LNCaP clone FGC (cell line): Measurements from ENCODE around the gene GMEB2.

Experiments
- DNase-seq: peaks from one replicate; pipeline ENCODE4 v3.0.0-alpha.2; 2011; ENCODE audit warnings: low read depth
- H3K4me3 ChIP-seq: 2 replicates; pipeline ENCODE4 v1.5.1; 2011; ENCODE audit warnings: mild to moderate bottlenecking, low read depth, low read length, control low read depth
- TF ChIP-seq, protein P1 (sequence below): IDR thresholded peaks from 2 replicates; pipeline ENCODE4 v1.5.1; 2012; ENCODE audit warnings: mild to moderate bottlenecking; ENCODE audit not compliant: control insufficient read depth, insufficient read depth; ENCODE audit errors: extremely low read depth

Gene GMEB2

GRCh38 chr20:63542696-63543095, 84.2 kb downstream of the GMEB2 start:
- DNase-seq = no peak
- TF ChIP-seq, protein P1, sequence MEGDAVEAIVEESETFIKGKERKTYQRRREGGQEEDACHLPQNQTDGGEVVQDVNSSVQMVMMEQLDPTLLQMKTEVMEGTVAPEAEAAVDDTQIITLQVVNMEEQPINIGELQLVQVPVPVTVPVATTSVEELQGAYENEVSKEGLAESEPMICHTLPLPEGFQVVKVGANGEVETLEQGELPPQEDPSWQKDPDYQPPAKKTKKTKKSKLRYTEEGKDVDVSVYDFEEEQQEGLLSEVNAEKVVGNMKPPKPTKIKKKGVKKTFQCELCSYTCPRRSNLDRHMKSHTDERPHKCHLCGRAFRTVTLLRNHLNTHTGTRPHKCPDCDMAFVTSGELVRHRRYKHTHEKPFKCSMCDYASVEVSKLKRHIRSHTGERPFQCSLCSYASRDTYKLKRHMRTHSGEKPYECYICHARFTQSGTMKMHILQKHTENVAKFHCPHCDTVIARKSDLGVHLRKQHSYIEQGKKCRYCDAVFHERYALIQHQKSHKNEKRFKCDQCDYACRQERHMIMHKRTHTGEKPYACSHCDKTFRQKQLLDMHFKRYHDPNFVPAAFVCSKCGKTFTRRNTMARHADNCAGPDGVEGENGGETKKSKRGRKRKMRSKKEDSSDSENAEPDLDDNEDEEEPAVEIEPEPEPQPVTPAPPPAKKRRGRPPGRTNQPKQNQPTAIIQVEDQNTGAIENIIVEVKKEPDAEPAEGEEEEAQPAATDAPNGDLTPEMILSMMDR = no peak

DNA sequence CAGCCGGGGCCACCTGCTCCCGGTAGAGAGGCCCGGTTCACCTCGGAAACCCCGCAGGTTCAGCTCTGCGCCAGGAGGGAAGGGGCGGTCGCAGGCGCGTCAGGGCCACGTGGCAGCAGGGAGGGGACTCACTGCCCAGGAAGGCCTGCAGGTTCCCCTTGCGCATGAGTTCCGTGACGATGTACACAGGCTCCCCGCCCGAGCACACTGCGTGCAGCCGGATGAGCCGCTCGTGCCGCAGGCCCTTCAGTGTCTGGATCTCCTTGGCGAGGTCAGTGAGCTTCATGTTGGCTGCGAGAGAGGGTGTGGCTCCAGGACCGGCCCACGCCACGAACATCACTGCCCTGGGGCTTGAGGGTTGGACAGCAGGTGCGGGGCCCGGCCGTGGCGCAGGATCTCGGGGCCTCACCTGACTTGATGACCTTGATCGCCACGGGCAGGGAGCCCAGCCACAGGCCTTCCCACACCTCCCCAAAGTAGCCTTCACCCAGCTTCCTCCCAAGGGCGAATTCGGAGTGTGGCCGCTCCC, 84.8 kb downstream of the GMEB2 start:
- TF ChIP-seq, protein P1 = no peak
- DNase-seq = no peak
- no peak overlapping the region for H3K4me3 ChIP-seq

More at GRCh38 chr20:63542696-63543095, 84.2 kb downstream of the GMEB2 start:
- no peak overlapping the region for H3K4me3 ChIP-seq

DNA sequence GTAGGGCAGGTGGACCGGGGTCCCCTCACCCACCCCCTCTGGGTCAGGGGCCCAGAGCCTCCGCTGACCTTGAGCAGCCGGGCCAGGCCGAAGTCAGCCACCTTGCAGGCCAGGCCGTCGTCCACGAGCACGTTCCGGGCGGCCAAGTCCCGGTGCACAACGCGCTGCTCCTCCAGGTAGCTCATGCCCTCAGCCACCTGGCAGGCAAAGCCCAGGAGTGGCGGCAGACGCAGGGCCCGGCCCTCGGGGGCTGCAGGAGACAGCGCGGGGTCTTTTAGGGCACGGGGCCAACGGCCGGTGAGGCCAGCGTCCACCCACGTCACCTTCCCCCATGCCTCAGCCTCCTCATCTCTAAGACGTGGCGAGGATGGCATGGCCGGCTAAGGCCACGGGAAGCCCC, 85.5 kb downstream of the GMEB2 start:
- DNase-seq = no peak
- TF ChIP-seq, protein P1 = no peak
- H3K4me3 ChIP-seq = no peak overlapping the region

GRCh38 chr20:63540417-63541186, 86.3 kb downstream of the GMEB2 start:
- no peak for DNase-seq
- H3K4me3 ChIP-seq = no peak overlapping the region
- TF ChIP-seq, protein P1 = no peak

DNA sequence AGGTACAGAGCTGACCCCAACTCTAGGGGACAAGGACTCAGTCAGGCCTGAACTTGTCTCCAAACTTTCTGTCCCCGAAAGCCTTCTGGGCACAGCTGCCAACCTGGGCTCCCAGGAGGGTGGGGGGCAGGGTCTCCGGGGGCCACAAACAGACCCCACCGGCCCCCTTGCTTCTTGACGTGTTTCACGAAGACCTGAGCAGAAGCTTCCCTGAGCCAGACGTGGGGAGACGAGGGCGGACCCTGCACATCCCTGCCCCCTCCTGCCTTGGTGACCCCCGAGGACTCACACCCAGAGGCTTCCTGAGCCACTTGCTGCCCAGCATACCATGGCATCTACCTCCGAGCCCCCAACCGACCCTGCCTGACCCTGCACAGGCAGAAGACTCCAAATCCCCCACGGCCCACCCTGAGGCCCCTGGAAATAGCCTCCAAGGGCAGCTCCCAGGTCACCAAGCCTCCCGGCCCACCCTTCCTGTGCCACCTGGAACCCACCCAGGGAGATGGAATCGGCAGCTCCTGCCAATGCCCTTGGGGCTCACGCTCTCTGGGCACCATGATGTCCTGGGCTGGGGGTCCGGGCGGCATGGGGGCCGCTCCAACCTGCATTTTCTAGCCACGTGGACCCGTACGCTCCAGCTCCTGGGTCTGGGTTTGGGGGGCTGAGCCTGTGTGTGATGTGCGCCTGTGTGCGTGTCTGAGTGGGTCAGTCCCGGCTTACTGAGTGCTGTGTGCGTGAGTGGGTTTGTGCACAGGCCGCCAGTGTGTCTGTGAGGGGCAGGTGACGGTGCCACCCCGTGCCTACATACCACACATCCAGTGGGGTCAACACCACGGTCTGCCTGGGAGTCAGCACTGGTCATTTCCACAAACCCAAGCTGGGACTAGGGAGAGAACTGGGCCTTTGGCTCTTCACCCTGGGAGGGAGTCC, 87.2 kb downstream of the GMEB2 start:
- TF ChIP-seq, protein P1 = no peak
- H3K4me3 ChIP-seq = peak overlapping the region; percentile 51
- DNase-seq = no peak

DNA sequence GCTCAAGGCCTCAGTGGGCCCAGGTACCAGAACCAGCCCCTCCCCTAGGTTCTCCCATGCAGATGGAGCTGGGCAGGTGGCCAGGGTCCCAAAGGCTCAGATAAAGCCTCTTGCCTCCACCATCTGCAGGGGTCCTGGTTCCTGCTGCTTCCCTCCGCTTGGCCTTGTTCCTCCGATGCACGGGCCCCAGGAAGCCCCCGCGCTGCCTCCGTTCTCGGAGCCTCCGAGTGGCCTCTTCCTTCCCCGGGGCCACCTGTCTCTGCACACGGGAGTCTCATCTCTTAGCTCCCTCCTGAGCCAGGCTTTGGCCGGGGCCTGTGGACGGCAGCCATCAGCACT, 87.8 kb downstream of the GMEB2 start:
- DNase-seq = no peak
- TF ChIP-seq, protein P1 = no peak
- peak overlapping the region; percentile 51 for H3K4me3 ChIP-seq
